Activated T-helper 9 cell treated with anti-CD3 and anti-CD28 coated beads, Interleukin-2, amount 50 U/mL, for 16 hours (primary cell): ENCODE results near the gene PADI2.

Experiments
- DNase-seq: peaks from one replicate; pipeline ENCODE4 v3.0.0-alpha.2; 2020; ENCODE audit warnings: low read depth

The PADI2 gene

DNA sequence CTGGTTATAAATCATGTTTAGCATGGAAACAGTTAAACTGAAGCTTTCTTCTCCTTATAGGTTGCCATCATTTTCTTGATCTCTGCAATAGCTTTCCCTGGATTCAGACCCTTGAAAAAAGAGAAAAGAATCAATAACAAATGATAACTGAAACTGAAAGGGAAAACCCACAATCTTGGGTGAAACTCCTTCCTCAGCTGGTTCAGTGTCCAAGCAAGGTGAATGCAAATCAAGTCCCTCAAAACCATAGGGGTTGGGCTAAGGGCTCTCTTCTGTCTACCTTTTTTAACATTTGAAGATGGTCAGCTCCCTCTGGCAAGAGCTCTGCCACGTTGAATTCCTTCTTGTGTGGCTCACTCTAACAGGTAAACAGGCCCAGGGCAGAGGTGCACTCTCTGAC is 100.4 kb downstream of the PADI2 start:
- DNase-seq, result no peak

DNA sequence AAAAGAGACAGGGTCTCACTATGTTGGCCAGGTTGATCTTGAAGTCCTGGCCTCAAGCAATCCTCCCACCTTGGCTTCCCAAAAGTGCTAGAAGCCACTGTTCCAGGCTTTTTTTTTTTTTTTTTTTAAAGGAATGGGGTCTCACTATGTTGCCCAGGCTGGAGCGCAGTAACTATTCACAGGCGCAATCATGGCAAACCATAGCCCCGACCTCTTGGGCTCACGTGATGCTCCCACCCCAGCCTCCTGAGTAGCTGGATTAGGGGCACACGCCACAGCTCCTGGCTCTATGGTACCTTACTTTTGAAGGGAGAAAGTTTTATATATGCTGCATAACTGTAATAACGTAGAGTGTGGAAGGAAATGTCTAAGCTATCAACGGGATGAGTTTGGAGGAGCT is 101.8 kb downstream of the PADI2 start:
- no peak for DNase-seq
